GM21515 (cell line): ENCODE measurements around the gene CD4.

Source experiments
- ATAC-seq: cut with Tn5 transposase; IDR thresholded peaks from one replicate; pipeline ENCODE4 v1.9.1; 2021; ENCODE audit not compliant: unreplicated experiment

CD4 gene

GRCh38 chr12:6777386-6777785, 11.9 kb upstream of the CD4 start:
- ATAC-seq = no peak

DNA sequence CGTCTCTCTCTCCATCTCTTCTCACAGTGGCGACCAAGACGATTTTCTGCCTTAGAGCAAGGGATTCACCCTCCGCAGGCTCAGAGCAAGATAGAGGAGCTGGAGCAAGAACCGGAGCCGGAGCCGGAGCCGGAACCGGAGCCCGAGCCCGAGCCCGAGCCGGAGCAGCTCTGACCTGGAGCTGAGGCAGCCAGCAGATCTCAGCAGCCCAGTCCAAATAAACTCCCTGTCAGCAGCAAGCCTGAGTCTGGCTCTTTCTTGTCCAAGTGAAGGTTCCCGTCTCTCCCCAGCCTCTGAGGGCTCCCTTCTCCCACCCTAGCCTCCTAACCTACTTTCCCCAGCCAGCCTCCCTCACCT, 11.1 kb upstream of the CD4 start:
- no peak for ATAC-seq

GRCh38 chr12:6778574-6779550, 10.5 kb upstream of the CD4 start:
- peak; percentile 72 for ATAC-seq

GRCh38 chr12:6779708-6780432, 9.5 kb upstream of the CD4 start:
- ATAC-seq = no peak

DNA sequence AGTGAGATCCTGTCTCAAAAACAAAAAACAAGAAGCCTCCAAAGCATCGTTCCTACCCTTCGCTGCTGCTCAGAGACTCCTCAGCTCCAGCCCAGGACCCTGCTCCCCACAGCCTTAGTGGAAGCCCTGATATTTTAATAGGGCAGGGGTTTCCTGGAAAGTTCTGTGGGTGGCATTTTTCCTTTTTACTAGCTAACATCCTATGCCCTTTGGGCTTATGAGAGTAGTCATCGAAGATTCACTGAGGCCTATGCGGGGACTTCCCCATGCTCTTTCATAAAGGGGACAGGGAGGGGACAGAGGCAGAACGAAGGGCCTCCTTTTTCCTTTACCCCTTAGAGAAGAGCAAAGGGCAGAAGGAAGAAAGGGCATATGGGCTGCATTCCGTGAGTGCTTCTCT, 8.8 kb upstream of the CD4 start:
- no peak for ATAC-seq

DNA sequence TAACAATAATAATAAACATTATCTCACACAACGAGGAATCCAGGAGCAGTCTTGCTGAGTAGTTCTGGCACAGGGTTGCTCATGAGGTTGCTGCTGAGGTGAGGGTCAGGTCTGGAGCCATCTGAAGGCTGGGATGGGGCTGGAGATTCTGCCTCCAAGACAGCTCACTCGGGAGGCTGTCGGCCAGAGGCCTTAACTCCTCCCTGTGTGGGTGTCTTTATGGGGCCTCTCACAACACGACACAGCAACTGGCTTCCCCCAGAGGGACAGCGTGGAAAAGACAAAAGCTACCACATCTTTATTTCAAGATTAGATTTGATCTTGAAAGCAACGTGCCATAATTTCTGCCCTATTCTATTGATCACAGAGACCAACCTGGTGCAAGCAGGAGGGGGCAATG, 7.2 kb upstream of the CD4 start:
- no peak for ATAC-seq

DNA sequence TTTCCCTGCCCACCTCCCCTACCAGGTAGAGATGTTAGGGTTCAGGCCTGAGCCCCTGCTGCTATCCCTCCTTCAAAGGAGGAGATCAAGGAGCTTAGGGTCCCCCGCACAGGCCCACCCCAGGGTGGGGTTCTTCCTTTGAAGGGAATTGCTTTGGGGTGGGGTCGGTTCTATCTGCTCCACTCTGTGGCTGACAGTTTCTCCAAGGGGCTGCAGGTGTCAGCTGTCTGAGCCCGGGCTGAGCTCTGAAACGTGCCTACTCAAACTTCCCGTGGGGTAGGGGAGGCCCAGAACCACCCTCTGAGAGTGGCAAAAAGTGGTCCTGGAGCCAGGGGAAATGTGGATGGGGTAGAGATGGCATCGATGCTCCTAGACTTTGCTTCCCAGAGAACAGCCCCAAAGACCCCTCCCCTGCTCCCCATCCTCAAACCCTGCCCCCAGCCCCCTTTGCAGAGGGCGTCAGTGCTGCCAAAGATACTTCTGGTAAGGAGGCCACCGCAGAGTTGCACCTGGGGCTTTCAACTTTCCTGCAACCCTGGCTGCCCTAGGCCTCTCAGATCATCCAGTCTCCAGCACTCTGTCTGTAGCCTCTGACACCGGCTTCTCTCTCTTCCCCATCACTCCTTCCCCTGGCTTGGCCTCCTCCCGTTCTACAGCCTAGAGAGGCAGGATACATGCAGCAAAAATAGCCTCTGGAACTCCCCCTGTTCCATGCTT, 6.3 kb upstream of the CD4 start:
- ATAC-seq = no peak

GRCh38 chr12:6783828-6784227, 5.5 kb upstream of the CD4 start:
- no peak for ATAC-seq

- no peak for ATAC-seq
Measured at GRCh38 chr12:6784296-6784695, 5.0 kb upstream of the CD4 start.

DNA sequence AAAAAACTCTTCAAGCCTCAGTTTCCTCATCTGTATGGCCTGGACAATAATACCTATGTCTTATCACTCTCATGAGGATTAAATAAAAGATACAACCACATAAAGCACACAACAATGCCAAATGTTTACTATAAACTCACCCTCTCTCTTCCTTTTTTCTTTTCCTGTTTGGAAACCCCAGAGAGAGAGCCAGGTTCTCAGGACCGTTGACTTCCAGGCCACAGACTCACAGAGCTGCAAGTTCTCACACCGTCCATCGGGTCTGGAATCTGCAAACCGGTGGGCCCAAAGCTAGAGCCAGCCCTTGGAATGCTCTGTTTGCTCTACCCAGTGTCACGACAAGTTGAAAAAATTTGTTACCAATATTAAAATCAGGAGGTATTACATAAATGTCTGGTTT, 4.6 kb upstream of the CD4 start:
- no peak for ATAC-seq

- no peak for ATAC-seq
Measured at GRCh38 chr12:6786416-6787094, 2.8 kb upstream of the CD4 start.

GRCh38 chr12:6787309-6787708, 2.0 kb upstream of the CD4 start:
- ATAC-seq = no peak

GRCh38 chr12:6790496-6791150, 1.3 kb downstream of the CD4 start:
- no peak for ATAC-seq

GRCh38 chr12:6791931-6792520, 2.7 kb downstream of the CD4 start:
- no peak for ATAC-seq

DNA sequence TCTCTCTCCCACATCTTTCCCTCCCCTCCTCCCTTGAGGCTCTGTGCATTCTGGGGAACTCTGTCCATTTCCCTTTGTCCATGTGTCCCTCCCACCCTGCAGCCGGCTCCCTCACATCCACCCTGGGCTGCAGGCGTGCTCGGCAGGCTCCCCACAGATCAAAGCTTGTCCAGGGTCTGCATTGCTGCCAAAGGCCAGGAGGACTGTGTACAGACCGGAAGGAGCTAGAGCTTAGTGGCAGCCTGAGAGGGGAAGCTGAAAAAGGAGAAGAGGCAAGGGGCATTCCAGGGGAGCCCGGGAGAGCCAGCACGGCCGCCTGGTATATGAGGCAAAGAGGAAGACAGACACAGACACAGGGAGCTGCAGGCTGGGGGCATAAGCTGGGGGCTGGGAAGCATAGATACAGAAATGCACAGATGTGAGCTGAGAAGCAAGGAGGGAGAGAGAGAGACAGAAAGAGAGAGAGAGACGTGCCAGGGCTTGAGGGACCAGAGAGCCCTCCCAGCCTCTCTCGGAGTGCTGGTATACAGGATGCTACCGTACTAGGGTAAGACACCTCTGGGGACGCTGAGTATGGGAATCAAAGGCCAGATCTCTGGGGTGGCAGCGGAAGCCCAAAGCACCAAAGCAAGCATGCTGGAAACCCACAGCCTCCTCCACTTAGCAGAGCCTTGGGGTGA, 3.3 kb downstream of the CD4 start:
- ATAC-seq = no peak

DNA sequence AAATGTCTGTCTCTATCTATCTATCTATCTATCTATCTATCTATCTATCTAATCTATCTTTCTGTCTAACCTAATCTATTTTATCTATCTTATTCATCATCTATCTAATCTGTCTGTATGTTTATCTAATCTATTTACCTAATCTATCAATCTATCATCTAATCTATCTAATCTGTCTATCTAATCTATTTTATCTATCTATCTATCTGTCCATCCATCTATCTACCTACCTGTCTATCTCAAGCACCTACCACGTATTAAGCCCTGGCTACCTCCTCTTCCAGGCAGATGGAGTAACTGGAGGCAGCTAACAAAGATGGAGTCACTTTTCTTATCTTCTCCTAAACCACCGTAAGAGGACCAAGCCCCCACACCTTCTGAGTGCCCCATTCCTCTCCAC, 5.8 kb downstream of the CD4 start:
- ATAC-seq = no peak

DNA sequence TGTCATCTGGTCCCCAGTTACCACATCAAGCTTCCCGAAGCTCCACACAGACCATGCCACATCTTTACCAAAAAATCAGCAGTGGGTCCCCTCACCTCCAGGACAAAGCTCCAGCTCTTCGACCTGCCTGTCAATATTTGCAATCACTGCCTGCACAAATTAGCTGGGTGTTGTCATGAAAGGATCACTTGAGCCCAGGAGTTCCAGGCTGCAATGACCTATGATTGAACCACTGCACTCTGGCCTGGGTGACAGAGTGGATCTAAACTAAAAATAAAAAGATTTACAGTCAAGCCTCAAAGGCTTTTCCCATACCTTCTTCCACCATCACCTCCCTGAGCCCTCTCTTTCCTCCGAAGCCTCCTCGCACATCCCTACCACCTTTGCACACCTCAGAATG, 7.2 kb downstream of the CD4 start:
- ATAC-seq = no peak

DNA sequence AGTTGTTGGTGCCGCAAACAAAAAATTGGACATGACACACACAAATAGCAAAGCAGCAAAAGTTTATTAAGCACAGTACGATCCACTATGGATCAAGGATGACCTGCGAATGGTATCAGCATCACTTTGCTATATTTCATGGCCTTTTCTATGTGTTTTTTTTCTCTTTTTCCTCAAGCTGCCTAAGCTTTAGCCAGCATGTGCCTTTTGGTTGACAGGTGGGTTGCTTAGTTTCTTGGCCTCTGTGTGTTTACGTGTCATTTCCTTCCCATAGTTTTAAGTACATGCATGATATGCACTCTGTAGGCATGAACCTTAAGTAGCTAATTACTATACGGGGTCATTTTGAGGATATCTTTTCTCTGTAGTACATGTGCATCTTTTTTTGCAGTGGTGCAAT, 9.8 kb downstream of the CD4 start:
- no peak for ATAC-seq

- no peak for ATAC-seq
Measured at GRCh38 chr12:6807170-6807569, 17.8 kb downstream of the CD4 start.

DNA sequence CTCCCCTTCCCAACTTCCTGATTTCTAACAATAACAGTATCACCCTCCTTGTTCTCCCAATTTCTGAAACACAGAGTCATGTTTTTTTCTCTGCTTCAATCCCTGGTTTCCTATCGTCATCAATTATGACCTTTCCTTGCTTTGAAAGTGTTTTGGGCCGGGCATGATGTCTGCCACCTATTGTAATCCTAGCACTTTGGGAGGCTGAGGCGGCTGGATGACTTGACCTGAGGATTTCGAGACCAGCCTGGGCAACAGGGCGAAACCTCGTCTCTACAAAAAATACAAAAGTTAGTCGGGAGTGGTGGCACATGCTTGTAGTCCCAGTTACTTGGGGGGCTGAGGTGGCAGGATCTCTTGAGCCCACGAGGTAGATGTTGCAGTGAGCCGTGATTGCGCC, 19.7 kb downstream of the CD4 start:
- no peak for ATAC-seq
